ENCODE measurements around the gene PTAFR. TPM values are rescaled to one million over a fixed set of nuclear protein-coding genes. Genes with fewer than 3 reads are reported as not detected.
A peak's percentile ranks its signal among the peaks of the same experiment; 100 is the strongest.

The PTAFR gene
- total and polyA plus RNA-seq, 7 experiments from 2014 or later: 0.31 to 21.2 (median 1.2) TPM

GRCh38 chr1:28115267-28115666, 61.2 kb downstream of the PTAFR start:
- Mint-ChIP-seq H3K27me3 (peaks cover 0 to 27% (median 4%) of the 10 kb centered on the region in 5 donors), H3K4me3 (peak overlapping the region in 2 of 10 donors; percentile 5 to 53), H3K9me3 (peaks cover 0 to 4% (median 0%) of the 10 kb centered on the region in 11 donors), H3K27ac (peak overlapping the region in 1 of 9 donors; percentile 11), H3K4me1 (peaks cover 0 to 40% (median 7%) of the 10 kb centered on the region in 7 donors), H3K36me3 (peaks cover 0 to 6% (median 0%) of the 10 kb centered on the region in 5 donors)
- DNase-seq (peak in 5 of 9 donors; percentile 5 to 39 (median 16)), ATAC-seq (peak; percentile 60)
- H3K27ac ChIP-seq (ENCODE audit: low read depth, low read length): no peak overlapping the region
- H3K4me1 ChIP-seq (ENCODE audit: control insufficient read depth in 2 of 2, insufficient read depth in 2 of 2, low read length in 2 of 2): peaks cover 0 to 8% of the 10 kb centered on the region in 2 donors
- POLR2A ChIA-PET: no interaction called here
- no peaks in the 10 kb centered on the region for H3K27me3 ChIP-seq (ENCODE audit: control insufficient read depth in 2 of 2, insufficient read depth in 2 of 2, low read length in 2 of 2)
- CTCF ChIA-PET: interaction anchor here (1.1 kb wide), 1 partner anchor 23 kb away, joined by 3 read pairs; no protein-coding TSS in a partner anchor
- no peaks in the 10 kb centered on the region for H3K36me3 ChIP-seq (ENCODE audit: control insufficient read depth in 2 of 3, insufficient read depth in 3 of 3, low read length in 3 of 3)
- H3K4me3 ChIP-seq (ENCODE audit: low read length): no peak overlapping the region
- intact Hi-C loops (cut with micrococcal nuclease): loop anchor here in 1 of 2 donors (1.0 kb wide), 1 partner anchor 54 kb away; no protein-coding TSS in a partner anchor
- H3K9me3 ChIP-seq (ENCODE audit: control insufficient read depth in 2 of 3, low read length in 3 of 3): no peaks in the 10 kb centered on the region

DNA sequence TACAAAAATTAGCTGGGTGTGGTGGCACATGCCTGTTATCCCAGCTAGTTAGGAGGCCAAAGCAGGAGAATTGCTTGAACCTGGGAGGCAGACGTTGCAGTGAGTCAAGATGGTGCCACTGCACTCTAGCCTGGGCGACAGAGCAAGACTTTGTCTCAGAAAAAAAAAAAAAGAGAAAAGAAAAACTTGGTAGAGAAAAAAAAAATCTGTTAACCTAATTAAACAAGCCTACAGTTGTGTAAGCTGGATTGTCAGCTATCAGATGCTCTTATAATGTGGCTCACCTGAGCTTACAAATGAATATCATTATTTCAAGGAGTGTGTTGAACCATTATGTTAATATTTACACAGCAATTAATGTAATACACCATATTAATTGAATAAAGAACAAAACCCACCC, 61.6 kb downstream of the PTAFR start:
- no peak for DNase-seq
- peaks cover 0 to 4% (median 0%) of the 10 kb centered on the region in 11 donors for H3K9me3 Mint-ChIP-seq
- H3K9me3 ChIP-seq (ENCODE audit: control insufficient read depth in 2 of 3, low read length in 3 of 3): no peaks in the 10 kb centered on the region
- H3K4me3 ChIP-seq (ENCODE audit: low read length): no peak overlapping the region
- ChIA-PET CTCF (interaction anchor here (0.7 kb wide), 1 partner anchor 40 kb away, joined by 5 read pairs; no protein-coding TSS in a partner anchor), POLR2A (no interaction called here)
- intact Hi-C loops (cut with micrococcal nuclease): loop anchor here in 1 of 2 donors (1.0 kb wide), 1 partner anchor 54 kb away; no protein-coding TSS in a partner anchor
- no peaks in the 10 kb centered on the region for H3K27me3 ChIP-seq (ENCODE audit: control insufficient read depth in 2 of 2, insufficient read depth in 2 of 2, low read length in 2 of 2)
- peaks cover 0 to 8% of the 10 kb centered on the region in 2 donors for H3K4me1 ChIP-seq (ENCODE audit: control insufficient read depth in 2 of 2, insufficient read depth in 2 of 2, low read length in 2 of 2)
- H3K36me3 Mint-ChIP-seq: peaks cover 0 to 6% (median 0%) of the 10 kb centered on the region in 5 donors
- no peak overlapping the region for H3K27ac ChIP-seq (ENCODE audit: low read depth, low read length)
- no peak overlapping the region for H3K27ac Mint-ChIP-seq
- peak overlapping the region in 1 of 10 donors; percentile 53 for H3K4me3 Mint-ChIP-seq
- peaks cover 0 to 25% (median 4%) of the 10 kb centered on the region in 5 donors for H3K27me3 Mint-ChIP-seq
- H3K36me3 ChIP-seq (ENCODE audit: control insufficient read depth in 2 of 3, insufficient read depth in 3 of 3, low read length in 3 of 3): no peaks in the 10 kb centered on the region
- H3K4me1 Mint-ChIP-seq: peaks cover 0 to 41% (median 7%) of the 10 kb centered on the region in 7 donors
- no peak for ATAC-seq

GRCh38 chr1:28113242-28113572, 63.3 kb downstream of the PTAFR start:
- H3K36me3 Mint-ChIP-seq: peaks cover 0 to 6% (median 0%) of the 10 kb centered on the region in 5 donors
- H3K27ac ChIP-seq (ENCODE audit: low read depth, low read length): no peak overlapping the region
- no peak for ATAC-seq
- H3K4me3 ChIP-seq (ENCODE audit: low read length): no peak overlapping the region
- intact Hi-C loops (cut with micrococcal nuclease): no loop called here
- no peaks in the 10 kb centered on the region for H3K9me3 ChIP-seq (ENCODE audit: control insufficient read depth in 2 of 3, low read length in 3 of 3)
- H3K4me3 Mint-ChIP-seq: no peak overlapping the region
- H3K4me1 ChIP-seq (ENCODE audit: control insufficient read depth in 2 of 2, insufficient read depth in 2 of 2, low read length in 2 of 2): peaks cover 0 to 8% of the 10 kb centered on the region in 2 donors
- H3K27me3 ChIP-seq (ENCODE audit: control insufficient read depth in 2 of 2, insufficient read depth in 2 of 2, low read length in 2 of 2): no peaks in the 10 kb centered on the region
- CTCF ChIA-PET: no interaction called here
- peaks cover 0 to 34% (median 7%) of the 10 kb centered on the region in 7 donors for H3K4me1 Mint-ChIP-seq
- no peak overlapping the region for H3K27ac Mint-ChIP-seq
- peaks cover 0 to 13% (median 3%) of the 10 kb centered on the region in 5 donors for H3K27me3 Mint-ChIP-seq
- no peaks in the 10 kb centered on the region for H3K36me3 ChIP-seq (ENCODE audit: control insufficient read depth in 2 of 3, insufficient read depth in 3 of 3, low read length in 3 of 3)
- POLR2A ChIA-PET: no interaction called here
- peaks cover 0 to 4% (median 0%) of the 10 kb centered on the region in 11 donors for H3K9me3 Mint-ChIP-seq
- no peak for DNase-seq

DNA sequence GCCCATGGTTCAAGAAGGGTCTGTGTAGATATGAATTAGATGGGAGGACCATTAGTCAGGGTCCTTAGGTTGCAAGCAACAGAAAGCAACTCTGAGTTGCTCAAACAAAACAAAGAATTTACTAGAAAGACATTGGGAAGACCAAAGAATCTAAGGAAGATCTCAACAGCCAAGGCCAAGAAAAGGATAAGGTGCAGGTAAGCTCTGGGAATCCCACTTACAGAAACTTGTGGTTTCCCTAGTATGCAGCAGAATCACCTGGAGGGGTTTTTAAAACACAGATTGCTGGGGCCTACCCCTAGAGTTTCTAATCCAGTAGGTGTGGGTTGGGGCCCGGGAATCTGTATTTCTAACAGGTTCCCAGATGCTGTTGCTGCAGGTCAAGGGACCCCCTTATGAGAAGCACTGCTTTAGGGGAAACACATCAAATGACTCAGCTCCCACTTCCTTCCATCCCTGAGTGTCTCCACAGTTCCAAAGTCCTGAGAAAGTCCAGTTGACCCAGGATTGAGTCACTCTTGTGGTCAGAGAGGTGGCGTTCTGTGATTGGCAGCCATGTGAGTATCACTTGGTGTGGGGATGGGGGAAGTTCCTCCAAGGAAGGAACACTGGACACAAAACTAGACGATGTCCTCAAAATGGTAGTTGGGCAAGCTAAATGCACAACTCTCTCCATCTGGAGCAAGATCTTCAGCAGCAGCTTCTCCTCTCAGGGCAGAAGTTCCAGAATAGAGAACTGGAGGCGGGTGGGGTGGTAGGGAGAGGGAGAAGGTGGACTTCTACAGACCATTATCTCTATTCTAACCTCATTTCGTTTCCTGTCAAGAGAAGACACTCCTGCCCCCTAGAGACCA, 63.9 kb downstream of the PTAFR start:
- Histone ChIP-seq H3K27ac (ENCODE audit: low read depth, low read length) (no peak overlapping the region), H3K4me1 (ENCODE audit: control insufficient read depth in 2 of 2, insufficient read depth in 2 of 2, low read length in 2 of 2) (peaks cover 0 to 8% of the 10 kb centered on the region in 2 donors), H3K4me3 (ENCODE audit: low read length) (no peak overlapping the region), H3K27me3 (ENCODE audit: control insufficient read depth in 2 of 2, insufficient read depth in 2 of 2, low read length in 2 of 2) (no peaks in the 10 kb centered on the region), H3K9me3 (ENCODE audit: control insufficient read depth in 2 of 3, low read length in 3 of 3) (no peaks in the 10 kb centered on the region), H3K36me3 (ENCODE audit: control insufficient read depth in 2 of 3, insufficient read depth in 3 of 3, low read length in 3 of 3) (no peaks in the 10 kb centered on the region)
- CTCF ChIA-PET: interaction anchor here (1.0 to 1.2 kb wide), 2 partner anchors 29 to 96 kb away, joined by 3 read pairs; no protein-coding TSS in a partner anchor
- Mint-ChIP-seq H3K4me3 (no peak overlapping the region), H3K27ac (no peak overlapping the region), H3K9me3 (peaks cover 0 to 4% (median 0%) of the 10 kb centered on the region in 11 donors), H3K27me3 (peaks cover 0 to 12% (median 3%) of the 10 kb centered on the region in 5 donors), H3K4me1 (peaks cover 0 to 34% (median 7%) of the 10 kb centered on the region in 7 donors), H3K36me3 (peaks cover 0 to 6% (median 0%) of the 10 kb centered on the region in 5 donors)
- ATAC-seq (peak; percentile 72), DNase-seq (no peak)
- intact Hi-C loops (cut with micrococcal nuclease): no loop called here
- POLR2A ChIA-PET: no interaction called here

DNA sequence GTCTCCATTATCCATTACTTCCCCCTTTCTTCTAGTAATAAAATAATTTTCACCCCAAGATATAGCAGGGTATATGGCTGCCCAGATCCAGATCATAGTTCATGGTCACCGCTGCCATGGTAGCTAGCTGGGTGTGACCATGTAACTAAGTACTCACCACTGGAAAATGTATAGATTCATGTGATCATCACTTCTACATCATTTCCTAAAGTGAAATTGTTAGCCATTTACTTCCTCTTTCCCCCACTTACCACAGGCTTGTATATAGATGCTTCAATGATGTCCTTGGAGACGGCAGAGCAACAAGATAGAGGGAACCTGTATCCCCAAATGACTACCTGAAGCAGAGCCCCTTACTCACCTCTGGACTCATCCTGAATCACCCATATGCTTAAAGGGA, 65.3 kb downstream of the PTAFR start:
- H3K9me3 Mint-ChIP-seq: peaks cover 0 to 4% (median 0%) of the 10 kb centered on the region in 11 donors
- H3K4me1 ChIP-seq (ENCODE audit: control insufficient read depth in 2 of 2, insufficient read depth in 2 of 2, low read length in 2 of 2): peaks cover 0 to 8% of the 10 kb centered on the region in 2 donors
- intact Hi-C loops (cut with micrococcal nuclease): no loop called here
- no peaks in the 10 kb centered on the region for H3K36me3 ChIP-seq (ENCODE audit: control insufficient read depth in 2 of 3, insufficient read depth in 3 of 3, low read length in 3 of 3)
- H3K27ac ChIP-seq (ENCODE audit: low read depth, low read length): no peak overlapping the region
- CTCF ChIA-PET: no interaction called here
- no peak overlapping the region for H3K4me3 Mint-ChIP-seq
- peaks cover 0 to 4% (median 0%) of the 10 kb centered on the region in 5 donors for H3K27me3 Mint-ChIP-seq
- no peak overlapping the region for H3K4me3 ChIP-seq (ENCODE audit: low read length)
- ATAC-seq (peak; percentile 81), DNase-seq (no peak)
- POLR2A ChIA-PET: no interaction called here
- H3K9me3 ChIP-seq (ENCODE audit: control insufficient read depth in 2 of 3, low read length in 3 of 3): no peaks in the 10 kb centered on the region
- peaks cover 0 to 6% (median 0%) of the 10 kb centered on the region in 5 donors for H3K36me3 Mint-ChIP-seq
- H3K27ac Mint-ChIP-seq: peak overlapping the region in 1 of 9 donors; percentile 25
- H3K27me3 ChIP-seq (ENCODE audit: control insufficient read depth in 2 of 2, insufficient read depth in 2 of 2, low read length in 2 of 2): no peaks in the 10 kb centered on the region
- peaks cover 0 to 34% (median 7%) of the 10 kb centered on the region in 7 donors for H3K4me1 Mint-ChIP-seq

GRCh38 chr1:28110555-28110954, 65.9 kb downstream of the PTAFR start:
- POLR2A ChIA-PET: no interaction called here
- no peak for DNase-seq
- intact Hi-C loops (cut with micrococcal nuclease): no loop called here

More at GRCh38 chr1:28110555-28110954, 65.9 kb downstream of the PTAFR start:
- H3K27ac Mint-ChIP-seq: peak overlapping the region in 1 of 9 donors; percentile 20
- peaks cover 0 to 33% (median 7%) of the 10 kb centered on the region in 7 donors for H3K4me1 Mint-ChIP-seq
- Histone ChIP-seq H3K9me3 (ENCODE audit: control insufficient read depth in 2 of 3, low read length in 3 of 3) (no peaks in the 10 kb centered on the region), H3K4me1 (ENCODE audit: control insufficient read depth in 2 of 2, insufficient read depth in 2 of 2, low read length in 2 of 2) (peaks cover 0 to 8% of the 10 kb centered on the region in 2 donors), H3K27ac (ENCODE audit: low read depth, low read length) (no peak overlapping the region), H3K36me3 (ENCODE audit: control insufficient read depth in 2 of 3, insufficient read depth in 3 of 3, low read length in 3 of 3) (no peaks in the 10 kb centered on the region), H3K27me3 (ENCODE audit: control insufficient read depth in 2 of 2, insufficient read depth in 2 of 2, low read length in 2 of 2) (no peaks in the 10 kb centered on the region), H3K4me3 (ENCODE audit: low read length) (no peak overlapping the region)
- CTCF ChIA-PET: interaction anchor here (0.9 kb wide), 1 partner anchor 98 kb away, joined by 3 read pairs; no protein-coding TSS in a partner anchor
- H3K4me3 Mint-ChIP-seq: no peak overlapping the region
- H3K36me3 Mint-ChIP-seq: peaks cover 0 to 6% (median 0%) of the 10 kb centered on the region in 5 donors
- H3K27me3 Mint-ChIP-seq: peaks cover 0 to 4% (median 0%) of the 10 kb centered on the region in 5 donors
- ATAC-seq: no peak
- H3K9me3 Mint-ChIP-seq: peaks cover 0 to 4% (median 0%) of the 10 kb centered on the region in 11 donors

Measured in naive thymus-derived CD4-positive, alpha-beta T cell (primary cell).